Progenitor cell of endocrine pancreas (in vitro differentiated cells): ENCODE measurements around the gene DHRS11. TPM values are rescaled to one million over a fixed set of nuclear protein-coding genes. Genes with fewer than 3 reads are reported as not detected.

Experiments used
- DNase-seq: peaks from one replicate; pipeline ENCODE4 v3.0.0; 2021; ENCODE audit warnings: low spot score; ENCODE audit not compliant: unreplicated experiment
- H3K27ac Mint-ChIP-seq: 2 replicates; pipeline ENCODE4 v1.8.0; 2021; ENCODE audit warnings: mild to moderate bottlenecking, moderate library complexity, mixed read lengths
- H3K27me3 Mint-ChIP-seq: 2 replicates; pipeline ENCODE4 v1.8.0; 2021; ENCODE audit warnings: mixed read lengths
- H3K36me3 Mint-ChIP-seq: 2 replicates; pipeline ENCODE4 v1.8.0; 2022; ENCODE audit warnings: mixed read lengths; ENCODE audit not compliant: insufficient read depth
- H3K4me1 Mint-ChIP-seq: 2 replicates; pipeline ENCODE4 v1.8.0; 2021; ENCODE audit warnings: low read depth, mixed read lengths
- H3K4me3 Mint-ChIP-seq: 2 replicates; pipeline ENCODE4 v1.8.0; 2021; ENCODE audit warnings: low read depth, mild to moderate bottlenecking, moderate library complexity, mixed read lengths
- H3K9me3 Mint-ChIP-seq: 2 replicates; pipeline ENCODE4 v1.8.0; 2021; ENCODE audit warnings: low read depth, mixed read lengths
- total RNA-seq: library from RNA; stranded (reverse); gene quantifications from 2 replicates; pipeline ENCODE4 v1.2.1, GENCODE V29; 2021
- TF ChIP-seq, protein P1 (sequence below): fragments of 200-600 bp; sonication (generic); IDR thresholded peaks from one replicate; pipeline ENCODE4 v1.5.0; 2021; ENCODE audit warnings: antibody characterized with exemption, mild to moderate bottlenecking; ENCODE audit not compliant: unreplicated experiment

The DHRS11 gene
- total RNA-seq, 1 donor from 2014 or later, result 12.0 TPM

GRCh38 chr17:36628576-36628975 is 36.9 kb downstream of the DHRS11 start:
- TF ChIP-seq, protein P1, sequence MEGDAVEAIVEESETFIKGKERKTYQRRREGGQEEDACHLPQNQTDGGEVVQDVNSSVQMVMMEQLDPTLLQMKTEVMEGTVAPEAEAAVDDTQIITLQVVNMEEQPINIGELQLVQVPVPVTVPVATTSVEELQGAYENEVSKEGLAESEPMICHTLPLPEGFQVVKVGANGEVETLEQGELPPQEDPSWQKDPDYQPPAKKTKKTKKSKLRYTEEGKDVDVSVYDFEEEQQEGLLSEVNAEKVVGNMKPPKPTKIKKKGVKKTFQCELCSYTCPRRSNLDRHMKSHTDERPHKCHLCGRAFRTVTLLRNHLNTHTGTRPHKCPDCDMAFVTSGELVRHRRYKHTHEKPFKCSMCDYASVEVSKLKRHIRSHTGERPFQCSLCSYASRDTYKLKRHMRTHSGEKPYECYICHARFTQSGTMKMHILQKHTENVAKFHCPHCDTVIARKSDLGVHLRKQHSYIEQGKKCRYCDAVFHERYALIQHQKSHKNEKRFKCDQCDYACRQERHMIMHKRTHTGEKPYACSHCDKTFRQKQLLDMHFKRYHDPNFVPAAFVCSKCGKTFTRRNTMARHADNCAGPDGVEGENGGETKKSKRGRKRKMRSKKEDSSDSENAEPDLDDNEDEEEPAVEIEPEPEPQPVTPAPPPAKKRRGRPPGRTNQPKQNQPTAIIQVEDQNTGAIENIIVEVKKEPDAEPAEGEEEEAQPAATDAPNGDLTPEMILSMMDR, result no peak
- H3K27me3 Mint-ChIP-seq, result peaks cover 30% of the 10 kb centered on the region
- H3K36me3 Mint-ChIP-seq, result no peaks in the 10 kb centered on the region
- no peak for DNase-seq
- no peak overlapping the region for H3K27ac Mint-ChIP-seq
- H3K9me3 Mint-ChIP-seq, result no peaks in the 10 kb centered on the region
- no peak overlapping the region for H3K4me3 Mint-ChIP-seq
- H3K4me1 Mint-ChIP-seq, result no peaks in the 10 kb centered on the region

- Mint-ChIP-seq H3K36me3 (no peaks in the 10 kb centered on the region), H3K4me3 (no peak overlapping the region), H3K9me3 (no peaks in the 10 kb centered on the region), H3K27ac (no peak overlapping the region), H3K4me1 (no peaks in the 10 kb centered on the region), H3K27me3 (peaks cover 37% of the 10 kb centered on the region)
- TF ChIP-seq, protein P1, result peak; percentile 98
- peak; percentile 88 for DNase-seq
Observed at GRCh38 chr17:36629252-36629847, 37.7 kb downstream of the DHRS11 start.

GRCh38 chr17:36629970-36630502 is 38.4 kb downstream of the DHRS11 start:
- Mint-ChIP-seq H3K36me3 (no peaks in the 10 kb centered on the region), H3K4me3 (no peak overlapping the region), H3K4me1 (no peaks in the 10 kb centered on the region), H3K27me3 (peaks cover 44% of the 10 kb centered on the region), H3K27ac (no peak overlapping the region), H3K9me3 (no peaks in the 10 kb centered on the region)
- TF ChIP-seq, protein P1, result no peak
- DNase-seq, result no peak

- H3K27me3 Mint-ChIP-seq, result peaks cover 49% of the 10 kb centered on the region
- no peak for DNase-seq
- no peak overlapping the region for H3K27ac Mint-ChIP-seq
- TF ChIP-seq, protein P1, result no peak
- no peak overlapping the region for H3K4me3 Mint-ChIP-seq
- no peaks in the 10 kb centered on the region for H3K36me3 Mint-ChIP-seq
- no peaks in the 10 kb centered on the region for H3K4me1 Mint-ChIP-seq
- no peaks in the 10 kb centered on the region for H3K9me3 Mint-ChIP-seq
Observed at GRCh38 chr17:36631022-36631421, 39.3 kb downstream of the DHRS11 start.

GRCh38 chr17:36632916-36633771 is 41.5 kb downstream of the DHRS11 start:
- no peaks in the 10 kb centered on the region for H3K36me3 Mint-ChIP-seq
- no peak overlapping the region for H3K4me3 Mint-ChIP-seq
- DNase-seq, result no peak
- no peaks in the 10 kb centered on the region for H3K4me1 Mint-ChIP-seq
- no peaks in the 10 kb centered on the region for H3K9me3 Mint-ChIP-seq
- TF ChIP-seq, protein P1, result no peak
- H3K27ac Mint-ChIP-seq, result no peak overlapping the region
- H3K27me3 Mint-ChIP-seq, result peaks cover 64% of the 10 kb centered on the region
